ENCODE data around the gene BNIP5.

GRCh38 chr6:36334832-36335459 is 1.7 kb downstream of the BNIP5 start:
- TF ChIP-seq POLR2A (IDR thresholded peaks at IDR 0.05) (no peak), CTCF (IDR thresholded peaks at IDR 0.05) (no peak)

Data from testis (tissue), 2 donors.